T follicular helper cell (primary cell): Measurements from ENCODE around the gene LAMC3.

Source experiments
- DNase-seq: peaks from one replicate; pipeline ENCODE4 v3.0.0-alpha.2; 2020; ENCODE audit warnings: low read depth
- total RNA-seq, 2 experiments: gene quantifications; one replicate each; lab custom pipeline; 2026; lab: John Stamatoyannopoulos, UW

The LAMC3 gene
- total RNA-seq, result 0.13 to 0.30 reads per million in 2 experiments

DNA sequence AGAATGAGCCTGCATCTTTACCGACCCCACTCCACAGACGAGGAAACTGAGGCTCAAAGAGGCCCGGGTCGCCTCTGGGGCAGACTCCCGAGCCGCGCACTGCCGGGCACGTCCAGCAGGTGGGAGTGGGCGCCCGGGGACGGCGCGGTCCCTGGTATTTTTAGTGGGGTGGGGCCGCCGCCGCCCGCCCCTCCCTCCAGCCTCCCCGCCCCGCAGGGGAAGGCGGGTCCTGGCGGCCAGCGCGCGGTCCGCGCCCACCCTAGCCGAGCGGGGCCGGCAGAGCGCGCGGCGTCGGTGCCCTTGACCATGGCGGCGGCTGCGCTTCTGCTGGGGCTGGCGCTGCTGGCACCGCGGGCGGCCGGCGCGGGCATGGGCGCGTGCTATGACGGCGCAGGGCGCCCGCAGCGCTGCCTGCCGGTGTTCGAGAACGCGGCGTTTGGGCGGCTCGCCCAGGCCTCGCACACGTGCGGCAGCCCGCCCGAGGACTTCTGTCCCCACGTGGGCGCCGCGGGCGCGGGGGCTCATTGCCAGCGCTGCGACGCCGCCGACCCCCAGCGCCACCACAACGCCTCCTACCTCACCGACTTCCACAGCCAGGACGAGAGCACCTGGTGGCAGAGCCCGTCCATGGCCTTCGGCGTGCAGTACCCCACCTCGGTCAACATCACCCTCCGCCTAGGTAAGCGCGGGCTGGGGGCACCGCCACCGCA lies at the start of gene LAMC3:
Gene LAMC3 (plus strand): TSS at position 266 of the 710 bp plus-strand sequence. CDS start 41 bp downstream, at position 307.
- no peak for DNase-seq

DNA sequence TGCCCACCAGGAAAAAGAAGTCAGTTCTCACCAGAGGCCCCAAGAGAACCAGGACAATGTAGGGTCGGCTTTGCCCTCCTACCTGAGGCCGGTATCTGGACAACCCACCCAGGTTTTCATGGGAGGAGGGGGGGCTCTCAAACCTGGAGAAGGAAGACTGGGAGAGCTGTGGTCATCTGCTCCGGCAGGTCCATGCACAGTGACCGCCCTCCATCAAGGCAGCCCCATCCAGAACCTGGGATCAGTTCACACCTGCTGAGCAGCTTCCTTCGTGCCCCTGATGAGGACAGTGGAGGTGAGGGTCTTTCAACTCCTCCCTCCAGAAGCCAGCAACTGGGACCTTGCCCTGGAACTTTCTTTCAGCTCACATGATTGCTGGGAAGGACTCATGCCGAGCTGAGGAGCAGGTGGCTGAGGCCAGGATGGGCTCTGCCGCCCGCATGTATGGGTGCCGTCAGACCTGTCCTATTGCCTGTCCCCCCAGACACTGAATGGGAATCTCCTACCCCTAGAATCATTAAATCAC lies 49.1 kb upstream of the LAMC3 start:
- no peak for DNase-seq

- no peak for DNase-seq
Measured at GRCh38 chr9:130960522-130961378, 48.2 kb upstream of the LAMC3 start.

DNA sequence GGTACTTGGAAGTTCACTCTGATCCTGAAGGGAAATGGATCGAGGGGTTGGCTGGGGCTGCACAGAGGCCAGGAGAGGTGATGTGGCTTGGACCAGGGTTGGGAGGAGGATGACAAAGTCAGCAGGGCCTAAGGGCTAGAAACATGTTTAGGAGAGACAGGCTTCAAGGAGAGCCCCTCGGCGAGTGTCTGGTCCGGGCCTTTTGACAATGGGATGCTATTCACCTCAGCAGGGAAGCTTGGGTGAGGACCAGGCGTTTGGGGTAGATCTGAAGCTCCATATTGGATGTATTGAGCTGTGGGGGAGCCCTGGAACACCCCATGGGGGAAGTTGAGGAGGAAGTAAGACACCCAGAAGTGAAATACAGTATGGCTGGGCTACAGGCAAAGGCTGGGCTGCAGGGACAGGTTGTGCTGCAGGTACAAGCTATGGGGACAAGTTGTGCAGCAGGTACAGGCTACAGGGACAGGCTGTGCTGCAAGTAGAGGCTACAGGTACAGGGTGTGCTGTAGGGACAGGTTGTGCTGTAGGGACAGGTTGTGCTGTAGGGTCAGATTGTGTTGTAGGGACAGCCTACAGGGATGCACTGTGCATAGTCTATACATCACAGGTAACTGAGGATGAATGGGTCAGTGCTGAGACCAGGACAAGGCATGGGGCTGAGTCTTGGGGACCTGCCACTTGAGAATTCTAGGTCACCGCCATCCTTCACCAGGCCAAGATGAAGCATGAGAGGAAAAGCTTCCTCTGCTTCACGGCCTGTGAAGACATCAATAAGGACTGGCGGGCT lies 47.3 kb upstream of the LAMC3 start:
- no peak for DNase-seq

- no peak for DNase-seq
Measured at GRCh38 chr9:130962418-130963316, 46.3 kb upstream of the LAMC3 start.

- no peak for DNase-seq
Measured at GRCh38 chr9:130963337-130963908, 45.6 kb upstream of the LAMC3 start.

GRCh38 chr9:130963916-130964315 lies 45.1 kb upstream of the LAMC3 start:
- DNase-seq, result no peak

- DNase-seq, result no peak
Measured at GRCh38 chr9:130965680-130966079, 43.3 kb upstream of the LAMC3 start.

DNA sequence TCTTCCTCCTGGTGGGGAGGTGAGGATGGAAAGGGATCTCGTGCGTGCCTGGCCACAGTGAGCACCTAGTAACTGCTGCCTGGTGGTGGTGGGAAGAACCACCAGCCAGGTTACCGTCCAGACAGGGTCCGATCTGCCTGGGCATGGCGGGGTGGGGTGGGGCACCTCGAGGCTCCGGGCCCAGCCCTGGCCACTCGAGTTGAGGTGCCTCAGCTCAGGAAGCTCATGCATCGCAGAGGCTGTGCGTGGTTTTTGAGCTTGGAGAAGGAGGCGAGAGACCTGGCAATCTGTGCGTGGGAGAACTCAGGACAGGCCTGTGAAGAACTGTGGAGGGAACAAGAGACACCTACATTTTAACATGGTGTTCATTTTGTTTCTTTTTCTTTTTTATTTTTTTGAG lies 38.9 kb upstream of the LAMC3 start:
- DNase-seq, result no peak

GRCh38 chr9:130970855-130971254 lies 38.1 kb upstream of the LAMC3 start:
- no peak for DNase-seq

DNA sequence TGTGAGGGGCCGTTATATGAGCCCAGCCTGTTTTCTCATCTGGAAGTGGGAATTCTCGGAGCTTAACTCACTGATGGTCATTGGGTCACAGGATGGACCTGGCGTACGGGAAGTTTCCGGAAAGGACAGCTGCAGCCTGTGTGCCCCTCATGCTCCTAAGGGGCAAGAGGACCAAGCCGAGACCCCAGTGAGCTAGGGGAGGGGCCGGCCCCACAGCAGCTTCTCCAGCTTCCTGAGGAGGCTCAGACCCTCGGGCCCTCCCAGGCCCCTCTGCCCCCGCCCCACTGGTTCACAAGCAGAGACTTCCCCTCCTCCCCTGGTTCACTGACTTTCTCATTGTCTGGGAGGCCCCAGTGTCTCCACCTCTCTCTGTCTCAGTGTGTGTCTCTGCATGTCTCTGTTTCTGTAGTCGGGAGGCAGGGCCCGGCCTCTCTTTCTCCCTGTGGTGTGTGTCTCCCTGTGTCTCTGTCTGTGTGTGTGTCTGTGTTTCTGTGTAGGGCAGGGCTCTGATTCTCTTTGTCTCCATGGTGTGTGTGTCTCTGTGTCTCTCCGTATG lies 37.6 kb upstream of the LAMC3 start:
- no peak for DNase-seq

DNA sequence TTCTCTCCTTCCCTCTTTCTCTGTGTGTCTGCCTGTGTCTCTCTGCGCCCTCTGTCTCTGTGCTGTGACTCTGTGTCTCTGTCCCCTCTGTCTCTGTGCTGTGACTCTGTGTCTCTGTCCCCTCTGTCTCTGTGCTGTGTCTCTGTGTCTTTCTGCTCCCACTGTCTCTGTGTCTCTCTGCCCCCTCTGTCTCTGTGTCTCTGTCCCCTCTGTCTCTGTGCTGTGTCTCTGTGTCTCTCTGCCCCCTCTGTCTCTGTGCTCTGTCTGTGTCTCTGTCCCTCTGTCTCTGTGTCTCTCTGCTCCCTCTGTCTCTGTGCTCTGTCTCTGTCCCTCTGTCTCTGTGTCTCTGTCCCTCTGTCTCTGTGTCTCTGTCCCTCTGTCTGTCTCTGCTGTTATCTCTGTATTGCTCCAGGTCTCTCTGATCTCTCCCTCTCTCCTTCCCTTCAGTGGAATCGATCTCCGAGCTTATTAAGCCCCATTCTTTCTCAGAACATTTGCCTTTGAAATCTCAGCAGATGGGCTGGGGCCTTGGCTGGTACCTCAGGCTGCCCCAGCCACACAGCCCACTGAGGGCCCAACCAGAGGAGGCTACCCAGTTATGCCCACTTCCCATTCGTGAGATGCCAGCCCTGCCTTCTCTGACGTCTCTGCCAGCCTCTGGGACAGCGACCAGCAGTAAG lies 36.6 kb upstream of the LAMC3 start:
- DNase-seq, result no peak

DNA sequence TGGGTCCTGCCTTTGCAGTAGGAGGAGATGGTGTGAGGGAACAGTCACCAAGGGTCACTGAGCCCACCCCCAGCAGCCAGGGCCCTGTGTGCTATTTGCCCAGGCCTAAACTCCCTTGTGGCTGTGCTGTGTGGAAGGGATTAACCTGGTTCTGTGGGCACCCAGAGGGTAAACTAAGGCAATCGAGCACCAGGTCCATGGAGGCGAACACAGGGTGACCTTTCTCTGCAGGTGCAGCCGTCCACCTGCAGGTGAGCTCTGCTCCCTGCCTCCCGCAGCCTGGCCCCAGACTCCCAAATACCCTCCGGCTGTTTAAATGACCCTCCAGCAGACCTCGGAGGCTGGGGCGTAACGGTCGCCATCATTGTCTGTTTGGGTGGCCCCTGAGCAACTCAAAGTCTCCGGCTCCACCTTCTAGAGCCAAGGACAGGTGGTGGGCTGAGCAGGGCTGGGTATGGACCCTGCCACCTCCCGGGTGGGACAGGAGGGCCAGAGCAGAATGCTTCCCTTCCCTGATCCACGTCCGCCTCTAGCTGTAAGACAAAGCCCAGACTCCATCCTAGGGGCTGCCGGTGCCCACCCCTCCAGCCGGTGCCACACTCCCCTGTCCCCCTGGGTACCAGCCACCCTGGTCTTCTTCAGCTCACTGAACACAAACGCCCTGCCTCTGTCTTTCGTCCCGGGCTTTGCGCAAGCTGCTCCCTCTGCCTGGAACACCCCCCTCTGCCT lies 35.9 kb upstream of the LAMC3 start:
- DNase-seq, result no peak

DNA sequence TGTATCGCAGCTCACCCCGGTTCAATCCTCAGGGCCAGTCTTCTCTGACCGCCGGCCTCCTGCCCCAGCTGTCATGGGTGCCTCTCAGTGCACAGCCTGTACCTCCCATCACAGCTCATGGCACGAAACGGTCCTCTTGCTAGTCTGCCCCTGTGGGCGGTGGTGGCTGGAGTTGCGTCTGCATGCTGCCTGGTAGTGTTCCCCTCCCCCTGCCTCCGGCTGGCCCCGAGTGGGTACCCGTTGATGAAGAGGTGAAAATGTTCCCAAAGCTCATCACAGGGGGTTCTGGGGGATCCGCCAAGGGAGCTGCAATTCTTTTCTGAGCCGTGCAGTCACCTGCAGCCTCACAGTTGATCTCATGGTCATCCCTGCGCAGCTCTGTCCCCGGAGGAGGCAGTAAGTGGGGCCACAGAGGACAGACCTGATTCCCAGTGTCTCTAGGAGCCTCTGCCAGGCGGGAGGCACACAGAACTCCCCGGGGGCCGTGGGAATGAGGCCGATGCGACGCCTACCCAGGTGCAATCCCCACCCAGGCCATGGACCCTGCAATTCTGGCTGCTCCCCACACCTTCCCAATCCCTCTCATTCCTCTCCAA lies 35.2 kb upstream of the LAMC3 start:
- no peak for DNase-seq

DNA sequence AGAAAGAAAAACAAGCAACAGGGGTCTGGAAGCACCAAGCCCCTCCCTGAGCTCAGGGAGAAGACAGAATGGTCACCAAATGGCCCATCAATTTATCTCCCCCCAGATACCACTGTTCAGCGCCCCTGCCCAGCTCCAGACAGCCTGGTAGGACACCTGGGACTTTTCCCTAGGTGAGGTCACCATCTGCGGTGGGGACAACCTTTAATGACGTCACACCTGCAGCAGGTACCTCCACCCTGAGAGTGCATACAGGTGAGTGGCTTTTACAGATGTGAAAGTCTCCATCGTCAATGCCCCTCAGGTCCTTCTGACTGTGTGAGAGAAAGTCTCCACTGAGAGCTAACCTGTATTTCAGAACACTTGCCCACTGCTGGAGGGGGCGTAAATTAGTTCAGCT lies 34.3 kb upstream of the LAMC3 start:
- DNase-seq, result no peak

- no peak for DNase-seq
Measured at GRCh38 chr9:130975156-130975555, 33.8 kb upstream of the LAMC3 start.

GRCh38 chr9:130975932-130976841 lies 32.8 kb upstream of the LAMC3 start:
- no peak for DNase-seq

GRCh38 chr9:130977811-130978221 lies 31.2 kb upstream of the LAMC3 start:
- DNase-seq, result no peak
